Tibial nerve (tissue), 4 donors: Measurements from ENCODE around the gene SKP1.

Experiments
- CTCF ChIP-seq, 5 experiments: fragments of 200-600 bp in 3 of 5; fragments of 450-650 bp in 2 of 5; sonication (generic) in 3 of 5; IDR thresholded peaks; one replicate each; pipeline ENCODE4 v1.5.1; 2016 to 2019; ENCODE audit warnings: antibody characterized with exemption in 5 of 5, mild to moderate bottlenecking in 3 of 5, moderate library complexity in 2 of 5
- EP300 ChIP-seq, 2 donors: sonication (generic); formaldehyde crosslinking; IDR thresholded peaks; one replicate each; pipeline ENCODE4 v1.6.1; 2017; ENCODE audit warnings: antibody characterized with exemption in 2 of 2, mild to moderate bottlenecking in 1 of 2
- POLR2A ChIP-seq, 2 donors: fragments of 450-650 bp; IDR thresholded peaks; one replicate each; pipeline ENCODE4 v1.6.1; 2017; ENCODE audit warnings: antibody characterized with exemption in 2 of 2, mild to moderate bottlenecking in 2 of 2, moderate library complexity in 2 of 2

- TF ChIP-seq CTCF (IDR thresholded peaks at IDR 0.05), result no peak
- no peak for TF ChIP-seq POLR2A (IDR thresholded peaks at IDR 0.05)
- TF ChIP-seq EP300 (IDR thresholded peaks at IDR 0.05), result no peak
Observed at GRCh38 chr5:134206627-134207160, 29.9 kb upstream of the SKP1 start.
